HepG2 (cell line): ENCODE results near the gene SPTB. TPM values are rescaled to one million over a fixed set of nuclear protein-coding genes. Genes with fewer than 3 reads are reported as not detected.

ENCODE experiments used
- ATAC-seq: fragments of 200-7000 bp; cut with Tn5 transposase; 3 replicates; pipeline ENCODE4 v1.9.1; 2020; ENCODE audit warnings: mild to moderate bottlenecking, moderate library complexity
- BruUV-seq: library from RNA; stranded (reverse); fragments of 400-500 nt; replicated peaks from 2 replicates; lab custom pipeline; 2021; lab: Mats Ljungman, UMichigan
- CTCF ChIA-PET: fragments of 300-600 bp; formaldehyde crosslinking; extraction: SDS; loops from one replicate; lab custom pipeline; 2021; ENCODE audit warnings: low total read pairs, inconsistent platforms, low intra/inter-chr PET ratio; lab: Yijun Ruan, JAX
- POLR2A ChIA-PET: fragments of 350-600 bp; sonication (Branson Sonifier 250); formaldehyde crosslinking; loops from one replicate; lab custom pipeline; 2020; ENCODE audit warnings: antibody characterized with exemption, inconsistent platforms; lab: Yijun Ruan, JAX
- DNase-seq: peaks from one replicate; pipeline ENCODE4 v3.0.0-alpha.2; 2015; ENCODE audit warnings: low spot score
- FAIRE-seq: peaks from 3 replicates; lab custom pipeline; 2011; peaks lifted over from hg19 to GRCh38; lab: Jason Lieb, UNC
- H2AFZ ChIP-seq: one replicate; pipeline ENCODE4 v1.6.1; 2011; ENCODE audit warnings: low read length, inconsistent platforms
- H3K27ac ChIP-seq: fragments of 300-600 bp; 3 replicates; pipeline ENCODE4 v1.8.0; 2011; ENCODE audit warnings: mixed run types, mild to moderate bottlenecking, mixed read lengths, low read length, inconsistent platforms; ENCODE audit not compliant: insufficient read depth; ENCODE audit errors: extremely low read length
- H3K27me3 ChIP-seq, 2 experiments: fragments of 200-600 bp in 1 of 2; 2 replicates in 1 of 2; 3 replicates in 1 of 2; pipeline versions ENCODE4 v1.6.0 to v1.8.0; 2011; ENCODE audit warnings: low read length in 2 of 2, mild to moderate bottlenecking in 2 of 2, moderate library complexity in 2 of 2, inconsistent platforms in 1 of 2; ENCODE audit not compliant: insufficient read depth in 2 of 2, control insufficient read depth in 1 of 2
- H3K36me3 ChIP-seq, 2 experiments: fragments of 200-600 bp in 1 of 2; replicated peaks in 1 of 2; 2 replicates in 1 of 2; 3 replicates in 1 of 2; pipeline versions ENCODE4 v1.5.1 to v1.8.0; 2011; ENCODE audit warnings: low read length in 2 of 2, inconsistent platforms in 1 of 2; ENCODE audit not compliant: insufficient read depth in 2 of 2, control insufficient read depth in 1 of 2
- H3K4me1 ChIP-seq: 2 replicates; pipeline ENCODE4 v1.5.1; 2012; ENCODE audit warnings: low read length, inconsistent platforms; ENCODE audit not compliant: insufficient read depth
- H3K4me2 ChIP-seq: 2 replicates; pipeline ENCODE4 v1.6.0; 2011; ENCODE audit warnings: low read depth, low read length, inconsistent platforms
- H3K4me3 ChIP-seq, 3 experiments: fragments of 200-600 bp in 1 of 3; sonication (generic), shearing (Covaris generic) in 1 of 3; replicated peaks in 1 of 3; 2 replicates each; pipeline ENCODE4 v1.5.1; 2011 to 2016; ENCODE audit warnings: low read length in 3 of 3, inconsistent platforms in 2 of 3, low read depth in 2 of 3, mild to moderate bottlenecking in 2 of 3, control low read depth in 1 of 3, mixed read lengths in 1 of 3; ENCODE audit not compliant: insufficient read depth in 1 of 3
- H3K79me2 ChIP-seq: one replicate; pipeline ENCODE4 v1.6.1; 2011; ENCODE audit warnings: low read length, inconsistent platforms; ENCODE audit not compliant: insufficient read depth
- H3K9ac ChIP-seq: 2 replicates; pipeline ENCODE4 v1.6.0; 2011; ENCODE audit warnings: mild to moderate bottlenecking, low read depth, low read length, inconsistent platforms; ENCODE audit not compliant: insufficient read depth
- H3K9me3 ChIP-seq: 2 replicates; pipeline ENCODE4 v1.5.1; 2012; ENCODE audit warnings: mild to moderate bottlenecking, low read length
- H4K20me1 ChIP-seq: 2 replicates; pipeline ENCODE4 v1.6.0; 2011; ENCODE audit warnings: inconsistent platforms, mild to moderate bottlenecking, low read length, moderate library complexity; ENCODE audit not compliant: insufficient read depth
- BATF2 ChIP-seq: sonication (generic); formaldehyde crosslinking; IDR thresholded peaks from 2 replicates; pipeline ENCODE4 v1.8.0; 2022; ENCODE audit warnings: mild to moderate bottlenecking, missing genetic modification reagents, moderate library complexity
- CHD2 ChIP-seq: IDR thresholded peaks from 2 replicates; pipeline ENCODE4 v1.6.1; 2011; ENCODE audit warnings: low read depth, low read length, improper control_type of control experiment
- FOXP1 ChIP-seq, 2 experiments: fragments of 450-650 bp in 1 of 2; IDR thresholded peaks; 2 replicates each; pipeline ENCODE4 v1.6.1; 2017 to 2018; ENCODE audit warnings: antibody characterized with exemption in 1 of 2
- GATA4 ChIP-seq: sonication (generic); IDR thresholded peaks from 2 replicates; pipeline ENCODE4 v1.6.1; 2016; ENCODE audit warnings: antibody characterized with exemption, low read depth, borderline replicate concordance
- IKZF5 ChIP-seq: IDR thresholded peaks from 2 replicates; pipeline ENCODE4 v1.6.1; 2018; ENCODE audit warnings: missing genetic modification reagents, mild to moderate bottlenecking, missing compliant biosample characterization
- KLF16 ChIP-seq, 2 experiments: sonication (generic) in 1 of 2; formaldehyde crosslinking in 1 of 2; IDR thresholded peaks; 2 replicates each; pipeline versions ENCODE4 v1.6.1 to v1.8.0; 2016 to 2023; ENCODE audit warnings: missing genetic modification reagents in 2 of 2, missing compliant biosample characterization in 1 of 2
- NFE2L2 ChIP-seq: fragments of 150-350 bp; IDR thresholded peaks from 2 replicates; pipeline ENCODE4 v1.6.1; 2014; ENCODE audit warnings: low read length
- NRL ChIP-seq: sonication (generic); formaldehyde crosslinking; IDR thresholded peaks from 2 replicates; pipeline ENCODE4 v1.5.0; 2020; ENCODE audit warnings: missing genetic modification reagents, mild to moderate bottlenecking, moderate library complexity, borderline replicate concordance
- PAWR ChIP-seq: sonication (generic); formaldehyde crosslinking; IDR thresholded peaks from 2 replicates; pipeline ENCODE4 v1.4.0; 2020; ENCODE audit warnings: missing genetic modification reagents, mild to moderate bottlenecking, borderline replicate concordance
- PHF5A ChIP-seq: IDR thresholded peaks from one replicate; pipeline ENCODE4 v1.6.1; 2018; ENCODE audit warnings: low read depth, missing genetic modification reagents; ENCODE audit not compliant: unreplicated experiment
- RNF2 ChIP-seq: fragments of 450-650 bp; conservative IDR thresholded peaks from 2 replicates; pipeline ENCODE4 v1.6.1; 2016; ENCODE audit warnings: low read depth
- SAP130 ChIP-seq: IDR thresholded peaks from 2 replicates; pipeline ENCODE4 v1.6.1; 2016; ENCODE audit warnings: low read depth
- TAF15 ChIP-seq: fragments of 200-400 bp; formaldehyde crosslinking; IDR thresholded peaks from one replicate; pipeline ENCODE4 v1.6.1; 2018; ENCODE audit warnings: mild to moderate bottlenecking, low read depth, low read length; ENCODE audit not compliant: poor library complexity, severe bottlenecking
- ZBTB7A ChIP-seq: sonication (generic); formaldehyde crosslinking; IDR thresholded peaks from 2 replicates; pipeline ENCODE4 v1.8.0; 2022; ENCODE audit warnings: mild to moderate bottlenecking, missing genetic modification reagents
- ZNF230 ChIP-seq: sonication (generic); formaldehyde crosslinking; IDR thresholded peaks from 2 replicates; pipeline ENCODE4 v1.4.0; 2020; ENCODE audit warnings: mild to moderate bottlenecking, missing genetic modification reagents
- ZNF614 ChIP-seq: IDR thresholded peaks from 2 replicates; pipeline ENCODE4 v1.6.1; 2018; ENCODE audit warnings: missing biosample characterization, missing genetic modification reagents, inconsistent platforms, borderline replicate concordance
- WGBS: methylation state at CpG from one replicate; pipeline ENCODE4 v1.1.6; 2017; ENCODE audit warnings: low lambda C conversion rate; 5-methylcytosine and 5-hydroxymethylcytosine counted together
- in situ Hi-C: cut with HindIII; loops from 2 replicates; pipeline ENCODE4 v1.10.0; 2017; ENCODE audit warnings: low pct_unique_long_range_greater_than_20kb; ENCODE audit not compliant: extremely low pct_ligation_motif_present
- intact Hi-C: fragments of 100-400 bp; cut with micrococcal nuclease; formaldehyde crosslinking; loops from one replicate; pipeline ENCODE4 v1.10.0; 2022; ENCODE audit not compliant: unreplicated experiment
- polyA plus RNA-seq, 8 experiments: library from polyadenylated mRNA; depleted of rRNA in 3 of 8; stranded (reverse) in 7 of 8; unstranded in 1 of 8; fragments of >200 nt; fragmentation: Illumina TruSeq in 4 of 8; extraction: Trizol in 4 of 8; gene quantifications; 2 replicates each; pipeline versions ENCODE4 v1.2.1 to v1.2.3, GENCODE V29; 2011 to 2016; ENCODE audit warnings: low read depth in 4 of 8, missing spikeins in 1 of 8, mixed read lengths in 1 of 8; ENCODE audit not compliant: insufficient read depth in 1 of 8
- total RNA-seq, 5 experiments: library from RNA; depleted of rRNA; stranded (reverse); fragments of >200 nt; fragmentation: Illumina TruSeq; extraction: Trizol; gene quantifications; 2 replicates each; pipeline ENCODE4 v1.2.3, GENCODE V29; 2016; ENCODE audit warnings: low read depth in 1 of 5

Gene SPTB
- total and polyA plus RNA-seq, 2 of the 13 experiments (the other 11 are each of a cell fraction or from before 2014, with no cell fraction given): 0.01 to 0.02 TPM

GRCh38 chr14:64855721-64856528 is 23.8 kb downstream of the SPTB start:
- no peak overlapping the region for H3K4me2 ChIP-seq
- H3K4me1 ChIP-seq: no peaks in the 10 kb centered on the region
- H3K27ac ChIP-seq: no peak overlapping the region
- H3K9me3 ChIP-seq: no peaks in the 10 kb centered on the region
- no peak for DNase-seq
- H3K36me3 ChIP-seq: no peaks in the 10 kb centered on the region
- H4K20me1 ChIP-seq: no peaks in the 10 kb centered on the region
- intact Hi-C loops: no loop called here
- no TSS peak for BruUV-seq
- in situ Hi-C loops: no loop called here
- H3K4me3 ChIP-seq: no peak overlapping the region
- H3K27me3 ChIP-seq: peaks cover 0 to 31% of the 10 kb centered on the region in 2 experiments; a peak in 2 of 5 replicates
- ChIA-PET POLR2A (no interaction called here), CTCF (no interaction called here)
- H2AFZ ChIP-seq: no peak overlapping the region
- no peaks in the 10 kb centered on the region for H3K79me2 ChIP-seq
- no peak for FAIRE-seq
- TF ChIP-seq ZNF614 (CRISPR knock-in tag): no peak
- TF ChIP-seq CHD2: no peak
- TF ChIP-seq SAP130 (CRISPR knock-in tag): no peak
- TF ChIP-seq ZBTB7A (CRISPR knock-in tag): no peak
- no peak for TF ChIP-seq BATF2 (CRISPR knock-in tag)
- TF ChIP-seq NFE2L2: no peak
- TF ChIP-seq GATA4: no peak
- no peak for TF ChIP-seq IKZF5 (CRISPR knock-in tag)
- TF ChIP-seq FOXP1 (IDR thresholded peaks at IDR 0.05): no peak
- no peak for TF ChIP-seq FOXP1 (CRISPR knock-in tag; IDR thresholded peaks at IDR 0.05)
- TF ChIP-seq KLF16 (CRISPR knock-in tag; IDR thresholded peaks at IDR 0.05): no peak
- TF ChIP-seq TAF15: no peak
- no peak for TF ChIP-seq PAWR (CRISPR knock-in tag)
- TF ChIP-seq PHF5A (CRISPR knock-in tag): no peak
- no peak for TF ChIP-seq ZNF230 (CRISPR knock-in tag)
- TF ChIP-seq NRL: no peak
- no peak for TF ChIP-seq RNF2
- WGBS: 19% methylated on average over 5 of the region's 6 CpGs
- H3K9ac ChIP-seq: no peak overlapping the region
- no peak for ATAC-seq
